Measurements from ENCODE around the gene CSK. TPM values are rescaled to one million over a fixed set of nuclear protein-coding genes. Genes with fewer than 3 reads are reported as not detected.

Gene CSK
- total RNA-seq, 4 donors from 2014 or later: 33.1 to 45.2 (median 35.5) TPM

GRCh38 chr15:74804935-74805334, 23.1 kb downstream of the CSK start:
- no peak for DNase-seq (ENCODE audit: low spot score in 2 of 2)
- H3K27ac ChIP-seq: no peak overlapping the region
- H3K36me3 ChIP-seq: peaks cover 41% of the 10 kb centered on the region
- no peak overlapping the region for H3K4me3 ChIP-seq
- WGBS: 77% methylated on average over 6 of the region's 6 CpGs
- TF ChIP-seq EP300 (IDR thresholded peaks at IDR 0.05) (no peak), POLR2A (IDR thresholded peaks at IDR 0.05) (no peak), POLR2AphosphoS5 (IDR thresholded peaks at IDR 0.05) (no peak), CTCF (IDR thresholded peaks at IDR 0.05) (no peak)
- H3K27me3 ChIP-seq: no peaks in the 10 kb centered on the region
- no peaks in the 10 kb centered on the region for H3K9me3 ChIP-seq
- H3K4me1 ChIP-seq: peaks cover 6% of the 10 kb centered on the region

- Histone ChIP-seq H3K36me3 (peaks cover 19% of the 10 kb centered on the region), H3K4me3 (no peak overlapping the region), H3K9me3 (no peaks in the 10 kb centered on the region), H3K27ac (no peak overlapping the region), H3K27me3 (no peaks in the 10 kb centered on the region), H3K4me1 (no peaks in the 10 kb centered on the region)
- no peak for DNase-seq (ENCODE audit: low spot score in 2 of 2)
- TF ChIP-seq EP300 (IDR thresholded peaks at IDR 0.05) (no peak), POLR2AphosphoS5 (IDR thresholded peaks at IDR 0.05) (no peak), CTCF (IDR thresholded peaks at IDR 0.05) (no peak), POLR2A (IDR thresholded peaks at IDR 0.05) (no peak)
- WGBS: 64% methylated on average over 5 of the region's 5 CpGs
These were observed 25.4 kb downstream of the CSK start for GRCh38 chr15:74807282-74807681.

- Histone ChIP-seq H3K27ac (no peak overlapping the region), H3K27me3 (no peaks in the 10 kb centered on the region), H3K4me3 (no peak overlapping the region), H3K9me3 (no peaks in the 10 kb centered on the region), H3K4me1 (no peaks in the 10 kb centered on the region), H3K36me3 (peaks cover 10% of the 10 kb centered on the region)
- no peak for DNase-seq (ENCODE audit: low spot score in 2 of 2)
- TF ChIP-seq EP300 (IDR thresholded peaks at IDR 0.05): no peak
- TF ChIP-seq CTCF (IDR thresholded peaks at IDR 0.05): no peak
- no peak for TF ChIP-seq POLR2AphosphoS5 (IDR thresholded peaks at IDR 0.05)
- TF ChIP-seq POLR2A (IDR thresholded peaks at IDR 0.05): no peak
- 69% methylated on average over 18 of the region's 18 CpGs for whole genome bisulfite sequencing
These were observed 26.4 kb downstream of the CSK start for GRCh38 chr15:74808078-74808839.

- no peak overlapping the region for H3K27ac ChIP-seq
- no peaks in the 10 kb centered on the region for H3K4me1 ChIP-seq
- no peaks in the 10 kb centered on the region for H3K27me3 ChIP-seq
- H3K4me3 ChIP-seq: no peak overlapping the region
- DNase-seq (ENCODE audit: low spot score in 2 of 2): no peak
- WGBS: 69% methylated on average over 4 of the region's 4 CpGs
- no peaks in the 10 kb centered on the region for H3K9me3 ChIP-seq
- TF ChIP-seq POLR2AphosphoS5 (IDR thresholded peaks at IDR 0.05): no peak
- TF ChIP-seq POLR2A (IDR thresholded peaks at IDR 0.05): no peak
- no peak for TF ChIP-seq CTCF (IDR thresholded peaks at IDR 0.05)
- TF ChIP-seq EP300 (IDR thresholded peaks at IDR 0.05): no peak
- peaks cover 4% of the 10 kb centered on the region for H3K36me3 ChIP-seq
These were observed 27.0 kb downstream of the CSK start for GRCh38 chr15:74808840-74809229.

GRCh38 chr15:74809242-74809641, 27.4 kb downstream of the CSK start:
- H3K4me3 ChIP-seq: no peak overlapping the region
- TF ChIP-seq CTCF (IDR thresholded peaks at IDR 0.05): no peak
- no peak for TF ChIP-seq POLR2AphosphoS5 (IDR thresholded peaks at IDR 0.05)
- no peak for TF ChIP-seq EP300 (IDR thresholded peaks at IDR 0.05)
- no peak for TF ChIP-seq POLR2A (IDR thresholded peaks at IDR 0.05)
- no peaks in the 10 kb centered on the region for H3K9me3 ChIP-seq
- H3K27ac ChIP-seq: no peak overlapping the region
- H3K4me1 ChIP-seq: no peaks in the 10 kb centered on the region
- DNase-seq (ENCODE audit: low spot score in 2 of 2): no peak
- H3K36me3 ChIP-seq: no peaks in the 10 kb centered on the region
- WGBS: 66% methylated on average over 5 of the region's 5 CpGs
- H3K27me3 ChIP-seq: no peaks in the 10 kb centered on the region
